HS-5 (cell line): ENCODE results near the gene YLPM1.

Experiments used
- DNase-seq: peaks from one replicate; pipeline ENCODE4 v3.0.0-alpha.2; 2012; ENCODE audit warnings: low read depth

Gene YLPM1

DNA sequence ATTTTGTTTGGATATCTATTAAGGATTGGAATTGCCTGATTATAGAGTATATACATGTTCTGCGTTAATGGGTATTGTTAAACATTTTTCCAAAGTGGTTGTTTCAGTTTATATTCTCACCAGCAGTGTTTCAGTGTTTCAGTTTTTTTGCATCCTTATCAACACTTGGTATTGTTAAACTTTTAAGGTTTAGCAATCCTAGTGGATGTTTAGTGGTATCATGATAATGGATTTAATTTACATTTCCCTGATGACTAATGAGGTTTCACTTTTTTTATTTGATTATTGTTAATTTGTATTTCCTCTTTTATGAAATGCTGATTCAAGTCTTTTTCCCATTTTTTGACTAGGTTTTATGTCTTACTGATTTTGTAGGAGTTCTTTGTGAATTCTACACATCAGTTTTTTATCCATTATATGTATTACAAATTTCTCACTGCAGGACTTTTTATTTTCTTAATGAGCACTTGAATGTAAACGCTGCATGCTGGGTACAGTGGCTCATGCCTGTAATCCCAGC, 23.7 kb downstream of the YLPM1 start:
- no peak for DNase-seq

- no peak for DNase-seq
Observed at GRCh38 chr14:74792249-74793039, 29.3 kb downstream of the YLPM1 start.

DNA sequence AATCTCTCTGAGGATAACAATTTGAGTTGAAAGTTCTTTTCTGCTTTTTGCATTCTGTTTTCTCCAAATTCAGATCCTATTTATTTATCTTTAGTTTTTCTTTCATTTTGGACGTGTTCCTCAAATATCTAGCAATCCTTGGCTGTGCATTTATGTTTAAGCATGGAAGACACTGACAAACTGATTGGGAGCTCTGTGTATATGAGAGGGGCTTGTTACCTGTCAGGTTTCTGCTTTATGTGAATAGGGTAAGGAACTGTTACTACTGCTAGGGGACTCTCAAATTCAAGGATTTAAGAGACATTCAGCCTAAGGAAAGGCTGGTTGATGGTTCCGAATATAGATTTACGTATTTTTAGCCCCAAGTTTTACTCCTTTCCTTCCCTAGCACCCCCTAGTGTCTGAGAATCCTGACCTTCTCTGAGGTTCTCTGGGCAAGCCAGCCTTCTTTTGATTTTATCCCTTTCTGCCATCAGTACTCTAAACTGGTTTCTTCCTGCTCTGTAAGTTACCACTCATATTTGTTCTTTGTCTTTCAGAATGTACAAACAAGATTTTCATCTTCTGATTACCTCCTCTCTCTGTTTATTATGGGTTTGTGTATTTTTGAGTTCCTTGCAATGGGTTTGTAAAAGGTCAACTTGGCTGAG, 30.5 kb downstream of the YLPM1 start:
- DNase-seq = no peak

DNA sequence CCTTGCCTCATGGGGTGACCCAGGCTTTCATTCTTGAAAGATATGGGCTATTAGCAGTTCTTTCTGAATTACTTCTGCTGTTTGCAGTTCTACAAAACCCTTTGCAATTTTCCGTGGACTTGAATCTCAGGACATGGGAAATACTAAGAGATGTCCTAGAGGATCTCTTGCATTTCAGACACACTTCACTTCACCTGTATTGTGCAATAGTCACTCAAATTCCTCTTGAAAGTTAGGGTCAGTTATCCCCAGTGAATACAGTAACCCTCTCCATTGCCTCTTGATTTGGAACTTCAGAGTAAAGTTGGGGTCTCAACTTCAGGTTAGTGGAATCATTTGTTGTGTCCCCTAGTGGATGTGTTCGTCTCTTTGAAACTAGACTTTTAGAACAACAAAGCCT, 31.8 kb downstream of the YLPM1 start:
- DNase-seq = no peak

DNA sequence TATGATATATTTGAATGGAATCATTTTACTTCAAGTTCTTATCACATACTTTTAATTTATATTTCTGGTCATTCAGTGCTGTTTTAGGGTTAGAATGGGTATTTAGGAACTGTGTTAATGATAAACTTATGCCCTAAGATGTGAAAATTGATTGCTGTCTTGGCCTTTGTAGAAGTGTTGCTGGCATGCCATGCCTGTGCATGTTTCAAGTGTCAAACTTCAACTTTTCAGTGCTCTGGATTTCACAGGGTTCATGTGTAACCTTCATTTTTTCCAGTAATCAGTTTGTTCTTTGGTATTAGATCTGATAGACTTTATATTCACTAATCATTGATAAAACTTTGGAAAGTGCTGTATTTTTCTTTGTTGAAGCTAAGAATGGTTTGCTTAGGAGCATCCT, 36.6 kb downstream of the YLPM1 start:
- no peak for DNase-seq

DNA sequence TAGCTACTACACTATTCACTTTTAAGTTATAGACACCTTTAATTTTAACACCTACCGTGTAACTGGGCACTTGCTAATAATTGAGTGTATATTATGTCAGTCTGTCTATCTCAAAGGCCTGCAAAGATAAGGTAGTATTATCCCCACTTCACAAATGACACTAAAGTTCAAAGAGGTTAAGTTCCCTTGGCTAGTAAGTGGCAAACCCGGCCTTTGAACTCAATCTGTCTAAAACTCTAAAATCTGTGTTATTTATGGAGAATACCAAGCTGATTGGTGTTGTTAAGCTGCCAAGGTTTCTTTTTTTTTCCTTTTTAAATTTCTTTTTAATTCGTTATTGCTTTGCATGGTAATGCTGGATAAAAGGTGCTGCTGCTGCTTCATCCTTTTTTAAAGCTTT, 37.7 kb downstream of the YLPM1 start:
- DNase-seq = no peak

GRCh38 chr14:74801396-74801795, 38.3 kb downstream of the YLPM1 start:
- DNase-seq = no peak

DNA sequence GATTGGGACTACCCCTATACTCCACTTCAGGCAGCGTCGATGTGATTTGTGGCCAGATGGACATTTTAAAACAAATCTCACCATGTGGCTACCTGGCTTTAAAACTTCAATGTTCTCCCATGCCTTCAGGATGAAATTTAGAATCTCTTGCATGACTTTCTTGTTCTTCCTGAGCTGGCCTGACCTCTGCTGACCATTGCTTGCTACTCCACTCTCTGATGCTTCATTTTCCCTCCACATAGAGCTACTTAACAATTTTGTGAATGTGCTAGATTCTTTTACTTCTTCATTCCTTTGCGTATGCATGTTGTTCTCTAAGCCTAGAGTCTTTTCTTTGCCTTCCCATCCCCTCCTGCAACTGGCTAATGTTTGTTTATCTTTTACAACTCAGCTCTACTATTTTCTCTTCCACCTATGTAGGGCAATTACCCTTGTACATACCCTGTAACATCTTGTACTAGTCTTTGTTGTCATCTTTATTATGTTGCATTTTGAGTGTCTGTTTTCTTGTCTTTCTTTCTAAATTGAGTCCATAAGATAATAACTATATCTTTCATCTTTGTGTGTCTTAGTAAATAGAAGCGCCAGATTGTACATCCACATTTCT, 41.2 kb downstream of the YLPM1 start:
- DNase-seq = peak; percentile 14

DNA sequence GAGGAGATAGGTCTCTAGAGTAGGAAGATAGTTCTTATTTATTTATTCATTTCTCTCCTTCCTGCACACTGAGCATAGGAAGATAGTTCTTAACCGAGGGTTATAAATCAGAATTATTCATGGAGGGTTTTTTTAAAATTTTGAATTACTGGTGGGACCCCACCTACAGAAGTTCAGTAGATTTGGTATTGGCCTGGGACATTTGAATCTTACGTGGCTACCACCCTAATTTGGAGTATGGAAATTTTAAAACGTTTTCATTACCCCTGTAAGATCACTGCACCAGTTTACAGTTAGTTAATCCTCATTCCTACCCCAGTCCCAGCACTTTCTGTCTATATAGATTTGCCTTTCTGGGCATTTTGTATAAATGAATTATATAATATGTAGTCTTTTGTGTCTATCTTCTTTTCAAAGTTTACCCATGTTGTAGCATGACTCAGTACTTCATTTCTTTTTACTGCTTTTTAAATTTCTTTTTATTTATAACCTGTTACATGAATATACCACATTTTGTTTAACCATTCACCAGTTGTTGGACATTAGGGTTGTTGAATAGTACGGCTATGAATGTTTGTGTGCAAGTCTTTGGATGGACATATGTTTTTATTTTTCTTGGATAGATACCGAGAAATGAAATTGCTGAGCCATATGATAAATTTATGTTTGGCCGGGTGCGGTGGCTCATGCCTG, 44.9 kb downstream of the YLPM1 start:
- DNase-seq = no peak

DNA sequence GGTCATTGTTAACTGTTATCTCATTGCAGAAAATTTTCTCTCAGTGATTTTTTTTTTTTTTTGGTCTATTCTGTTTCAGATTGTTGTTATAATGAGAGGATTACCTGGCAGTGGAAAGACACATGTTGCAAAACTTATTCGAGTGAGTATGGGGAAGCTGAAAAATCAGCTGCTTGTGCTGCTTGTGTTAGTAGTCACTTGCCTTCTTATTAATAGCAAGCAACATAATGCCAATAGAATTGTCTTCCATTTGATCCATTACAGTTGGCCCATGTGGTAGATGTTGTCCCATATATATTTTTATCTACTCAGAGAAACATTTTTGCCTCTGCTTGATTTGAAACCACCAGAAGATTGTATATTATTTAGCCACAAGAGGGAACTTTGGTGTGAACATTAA, 53.0 kb downstream of the YLPM1 start:
- DNase-seq = no peak

DNA sequence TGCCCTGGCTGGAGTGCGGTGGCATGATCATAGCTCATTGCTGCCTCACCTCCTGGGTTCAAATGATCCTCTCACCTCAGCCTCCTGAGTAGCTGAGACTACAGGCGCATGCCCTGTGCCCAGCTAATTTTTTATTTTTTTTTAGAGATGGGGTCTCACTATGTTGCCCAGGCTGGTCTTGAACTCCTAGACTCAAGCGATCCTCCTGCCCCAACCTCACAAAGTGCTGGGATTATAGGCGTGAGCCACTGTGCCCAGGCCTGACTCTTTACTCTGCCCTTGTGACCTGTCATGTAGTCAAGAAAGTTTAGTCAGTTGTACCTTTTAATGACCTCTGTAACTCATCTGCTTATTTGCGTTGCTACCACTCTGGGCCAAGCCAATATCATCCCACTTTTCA, 57.2 kb downstream of the YLPM1 start:
- DNase-seq = no peak

- DNase-seq = no peak
Observed at GRCh38 chr14:74821267-74821915, 58.3 kb downstream of the YLPM1 start.

GRCh38 chr14:74824997-74825396, 61.9 kb downstream of the YLPM1 start:
- DNase-seq = peak; percentile 32

DNA sequence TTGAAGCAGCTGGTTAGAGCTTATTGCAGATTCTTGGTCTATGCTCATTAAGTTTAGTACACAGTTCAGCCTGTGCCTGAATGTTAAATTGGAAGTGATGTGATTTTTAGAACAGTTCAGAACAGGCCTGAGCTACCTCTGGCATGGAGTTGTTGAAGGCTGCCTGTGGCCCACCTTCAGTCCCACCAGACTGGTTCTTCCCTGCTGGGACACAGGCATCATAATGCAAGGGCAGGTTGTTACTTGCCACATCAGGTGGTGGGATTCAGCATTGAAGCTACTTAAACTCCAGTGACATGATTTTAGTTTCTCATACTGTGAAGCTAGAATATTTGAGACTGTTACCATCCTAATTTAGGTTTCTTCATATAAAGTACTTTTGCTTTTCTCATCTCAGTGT, 63.5 kb downstream of the YLPM1 start:
- no peak for DNase-seq

GRCh38 chr14:74829251-74829650, 66.1 kb downstream of the YLPM1 start:
- no peak for DNase-seq

- no peak for DNase-seq
Observed at GRCh38 chr14:74832849-74833248, 69.7 kb downstream of the YLPM1 start.

GRCh38 chr14:74834692-74835392, 71.7 kb downstream of the YLPM1 start:
- no peak for DNase-seq

GRCh38 chr14:74835645-74836250, 72.6 kb downstream of the YLPM1 start:
- no peak for DNase-seq

DNA sequence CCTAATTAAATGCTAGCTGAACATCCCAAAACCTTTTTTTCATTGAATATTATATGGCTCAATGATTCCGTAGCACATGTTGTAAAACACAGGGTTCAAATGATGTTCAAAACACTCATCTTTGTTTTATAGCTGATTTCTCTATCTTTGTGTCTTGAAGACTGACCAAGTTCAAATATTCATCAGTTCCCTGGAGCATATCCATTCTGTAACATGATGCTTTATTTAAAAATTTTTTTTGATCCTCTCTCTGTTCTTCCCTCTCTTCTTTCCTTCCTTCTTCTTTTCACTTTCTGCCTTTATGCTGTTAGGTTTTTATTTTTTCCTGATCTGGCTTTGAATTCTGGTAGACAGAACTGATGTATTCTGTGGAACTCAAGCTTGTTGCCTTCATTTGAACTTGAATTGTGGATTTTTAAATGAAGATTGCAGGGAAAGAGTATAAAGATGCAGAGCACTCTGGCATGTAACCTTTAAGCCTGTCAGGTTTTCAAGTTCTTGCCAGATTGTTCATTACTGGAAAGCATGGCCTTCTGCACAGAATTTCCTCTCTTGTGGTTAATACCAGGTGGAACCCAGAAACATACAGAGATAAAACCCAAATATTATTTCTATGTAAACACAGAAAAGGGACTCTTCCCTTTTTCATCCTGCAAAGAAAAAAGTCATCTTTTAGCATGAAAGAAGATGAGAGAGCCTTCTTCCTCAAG, 73.3 kb downstream of the YLPM1 start:
- DNase-seq = no peak

GRCh38 chr14:74838166-74838565, 75.0 kb downstream of the YLPM1 start:
- DNase-seq = no peak
